ENCODE measurements around the gene LPAR1.

DNA sequence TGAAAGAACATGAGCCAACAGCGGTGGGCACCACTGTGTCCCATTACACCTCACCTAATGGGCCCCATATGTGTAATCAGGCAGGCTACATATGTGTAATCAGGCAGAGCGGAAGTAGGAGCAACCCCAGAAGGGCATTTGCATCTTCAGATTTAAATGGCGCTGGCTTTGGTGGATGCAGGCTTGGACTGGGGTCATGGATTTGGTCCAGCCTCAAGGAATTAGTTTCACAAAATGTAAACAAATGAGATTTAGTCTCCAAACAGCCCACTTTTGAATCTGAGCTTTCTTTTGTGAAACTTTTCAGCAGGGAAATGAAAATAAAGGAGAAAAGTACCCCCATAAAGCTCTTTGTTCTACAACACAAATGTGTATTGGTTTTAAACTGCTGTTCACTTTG lies 161.3 kb downstream of the LPAR1 start:
- TF ChIP-seq, protein P1, sequence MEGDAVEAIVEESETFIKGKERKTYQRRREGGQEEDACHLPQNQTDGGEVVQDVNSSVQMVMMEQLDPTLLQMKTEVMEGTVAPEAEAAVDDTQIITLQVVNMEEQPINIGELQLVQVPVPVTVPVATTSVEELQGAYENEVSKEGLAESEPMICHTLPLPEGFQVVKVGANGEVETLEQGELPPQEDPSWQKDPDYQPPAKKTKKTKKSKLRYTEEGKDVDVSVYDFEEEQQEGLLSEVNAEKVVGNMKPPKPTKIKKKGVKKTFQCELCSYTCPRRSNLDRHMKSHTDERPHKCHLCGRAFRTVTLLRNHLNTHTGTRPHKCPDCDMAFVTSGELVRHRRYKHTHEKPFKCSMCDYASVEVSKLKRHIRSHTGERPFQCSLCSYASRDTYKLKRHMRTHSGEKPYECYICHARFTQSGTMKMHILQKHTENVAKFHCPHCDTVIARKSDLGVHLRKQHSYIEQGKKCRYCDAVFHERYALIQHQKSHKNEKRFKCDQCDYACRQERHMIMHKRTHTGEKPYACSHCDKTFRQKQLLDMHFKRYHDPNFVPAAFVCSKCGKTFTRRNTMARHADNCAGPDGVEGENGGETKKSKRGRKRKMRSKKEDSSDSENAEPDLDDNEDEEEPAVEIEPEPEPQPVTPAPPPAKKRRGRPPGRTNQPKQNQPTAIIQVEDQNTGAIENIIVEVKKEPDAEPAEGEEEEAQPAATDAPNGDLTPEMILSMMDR (IDR thresholded peaks at IDR 0.05; ENCODE audit: insufficient read depth, low read depth, low read length): no peak
- no peak for TF ChIP-seq EZH2 (IDR thresholded peaks at IDR 0.05; ENCODE audit: insufficient read depth, low read length)

All from astrocyte (in vitro differentiated cells and primary cell).